ENCODE data around the gene EPAS1.

GRCh38 chr2:46254474-46254873, 42.7 kb upstream of the EPAS1 start:
- no peak for TF ChIP-seq CTCF (IDR thresholded peaks at IDR 0.05)
- TF ChIP-seq TAF1 (IDR thresholded peaks at IDR 0.05; ENCODE audit: borderline replicate concordance, low read depth, low read length): no peak
- TF ChIP-seq EZH2phosphoT487 (IDR thresholded peaks at IDR 0.05; ENCODE audit: borderline replicate concordance, low read depth): no peak
- TF ChIP-seq TCF12 (IDR thresholded peaks at IDR 0.05): no peak
- TF ChIP-seq USF1 (IDR thresholded peaks at IDR 0.05; ENCODE audit: borderline replicate concordance, low read depth): no peak
- no peak for TF ChIP-seq POLR2AphosphoS5 (IDR thresholded peaks at IDR 0.05; ENCODE audit: low read depth, low read length)
- TF ChIP-seq JUND (IDR thresholded peaks at IDR 0.05): no peak
- no peak for TF ChIP-seq YY1 (IDR thresholded peaks at IDR 0.05; ENCODE audit: low read depth)
- TF ChIP-seq USF2 (IDR thresholded peaks at IDR 0.05; ENCODE audit: borderline replicate concordance, low read depth, low read length): no peak
